Colonic mucosa (tissue), 4 donors: Measurements from ENCODE around the gene GGA2. TPM values are rescaled to one million over a fixed set of nuclear protein-coding genes. Genes with fewer than 3 reads are reported as not detected.
"Not testable (repeated sequence)": the region's sequence is repeated elsewhere in the genome, so short reads cannot be mapped to it uniquely, and the experiment has no call there.

Experiments
- DNase-seq: peaks from one replicate; pipeline ENCODE4 v3.0.0-alpha.2; 2020
- H3K27ac ChIP-seq: fragments of 200-600 bp; one replicate; pipeline ENCODE4 v1.8.0; 2021
- H3K27me3 ChIP-seq: fragments of 200-600 bp; one replicate; pipeline ENCODE4 v1.8.0; 2021
- H3K36me3 ChIP-seq: fragments of 200-600 bp; one replicate; pipeline ENCODE4 v1.8.0; 2021
- H3K4me1 ChIP-seq: fragments of 200-600 bp; one replicate; pipeline ENCODE4 v1.8.0; 2021; ENCODE audit warnings: mild to moderate bottlenecking
- H3K4me3 ChIP-seq: fragments of 200-600 bp; one replicate; pipeline ENCODE4 v1.8.0; 2021
- H3K9ac ChIP-seq, 2 donors: one replicate each; pipeline ENCODE4 v1.7.0; 2013; ENCODE audit warnings: control low read depth in 2 of 2, low read depth in 2 of 2, low read length in 2 of 2
- H3K9me3 ChIP-seq: fragments of 200-600 bp; one replicate; pipeline ENCODE4 v1.8.0; 2021
- CTCF ChIP-seq: fragments of 200-600 bp; IDR thresholded peaks from one replicate; pipeline ENCODE4 v1.8.0; 2022; ENCODE audit warnings: antibody characterized with exemption, mild to moderate bottlenecking
- intact Hi-C: fragments of 100-400 bp; cut with DNase I; formaldehyde crosslinking; loops from one replicate; pipeline ENCODE4 v1.14.1; 2022
- total RNA-seq, 2 donors: library from RNA; stranded (reverse); fragmentation: NEBNext Ultra II Directional in 1 of 2; extraction: Animal tissue kit (Norgen Biotek cat#: 25700) in 1 of 2; gene quantifications; one replicate each; pipeline ENCODE4 v1.2.1, GENCODE V29; 2021
- donor health status: healthy.
- donor health status: DM: no; HTN: no; CAD: no.
- donor health status: DM: no; HTN: no; CAD: no.

The GGA2 gene
- total RNA-seq, 2 donors from 2014 or later, result 45.3 to 48.0 TPM

- H3K4me1 ChIP-seq, result no peaks in the 10 kb centered on the region
- H3K27me3 ChIP-seq, result no peaks in the 10 kb centered on the region
- DNase-seq, result no peak
- H3K27ac ChIP-seq, result no peak overlapping the region
- no peak overlapping the region for H3K4me3 ChIP-seq
- no peaks in the 10 kb centered on the region for H3K9me3 ChIP-seq
- TF ChIP-seq CTCF, result no peak
- H3K9ac ChIP-seq, result no peak overlapping the region
- peaks cover 13% of the 10 kb centered on the region for H3K36me3 ChIP-seq
- intact Hi-C loops, result no loop called here
Observed at GRCh38 chr16:23485841-23486240, 24.5 kb downstream of the GGA2 start.

- TF ChIP-seq CTCF, result no peak
- H3K9ac ChIP-seq, result no peak overlapping the region
- H3K4me1 ChIP-seq, result no peaks in the 10 kb centered on the region
- no peak for DNase-seq
- intact Hi-C loops, result no loop called here
- peaks cover 9% of the 10 kb centered on the region for H3K36me3 ChIP-seq
- no peaks in the 10 kb centered on the region for H3K27me3 ChIP-seq
- no peak overlapping the region for H3K4me3 ChIP-seq
- H3K27ac ChIP-seq, result no peak overlapping the region
- H3K9me3 ChIP-seq, result no peaks in the 10 kb centered on the region
Observed at GRCh38 chr16:23485257-23485614, 25.1 kb downstream of the GGA2 start.

- no peak for TF ChIP-seq CTCF
- Histone ChIP-seq H3K27ac (no peak overlapping the region), H3K9me3 (no peaks in the 10 kb centered on the region), H3K27me3 (no peaks in the 10 kb centered on the region), H3K4me3 (no peak overlapping the region), H3K4me1 (no peaks in the 10 kb centered on the region), H3K36me3 (peaks cover 9% of the 10 kb centered on the region), H3K9ac (no peak overlapping the region)
- intact Hi-C loops, result no loop called here
- DNase-seq, result no peak
Observed at GRCh38 chr16:23484510-23485256, 25.6 kb downstream of the GGA2 start.

- H3K9me3 ChIP-seq, intact Hi-C loops, H3K27me3 ChIP-seq, H3K4me3 ChIP-seq, H3K9ac ChIP-seq, H3K27ac ChIP-seq, DNase-seq, H3K4me1 ChIP-seq: not testable (repeated sequence)
- peaks cover 12% of the 10 kb centered on the region for H3K36me3 ChIP-seq
Observed at GRCh38 chr16:23483492-23483891, 26.8 kb downstream of the GGA2 start.

GRCh38 chr16:23482778-23483177 lies 27.5 kb downstream of the GGA2 start:
- peaks cover 16% of the 10 kb centered on the region for H3K36me3 ChIP-seq
- intact Hi-C loops, result no loop called here
- DNase-seq, result no peak

More at GRCh38 chr16:23482778-23483177, 27.5 kb downstream of the GGA2 start:
- Histone ChIP-seq H3K9ac (no peak overlapping the region), H3K27ac (no peak overlapping the region), H3K4me1 (no peaks in the 10 kb centered on the region), H3K4me3 (no peak overlapping the region), H3K27me3 (no peaks in the 10 kb centered on the region), H3K9me3 (no peaks in the 10 kb centered on the region)
- TF ChIP-seq CTCF, result no peak
